Ishikawa (cell line): ENCODE results near the gene CHAF1A.

Experiments used
- CEBPB ChIP-seq: IDR thresholded peaks from 2 replicates; pipeline ENCODE4 v1.6.1; 2012
- CREB1 ChIP-seq: IDR thresholded peaks from 2 replicates; pipeline ENCODE4 v1.6.1; 2012; ENCODE audit warnings: low read depth
- EGR1 ChIP-seq: IDR thresholded peaks from 2 replicates; pipeline ENCODE4 v1.6.1; 2012
- EP300 ChIP-seq: IDR thresholded peaks from 2 replicates; pipeline ENCODE4 v1.6.1; 2012; ENCODE audit warnings: borderline replicate concordance
- FOXM1 ChIP-seq: IDR thresholded peaks from 2 replicates; pipeline ENCODE4 v1.6.1; 2012; ENCODE audit warnings: low read depth, borderline replicate concordance
- MAX ChIP-seq: IDR thresholded peaks from 2 replicates; pipeline ENCODE4 v1.6.1; 2012
- NFIC ChIP-seq: IDR thresholded peaks from 2 replicates; pipeline ENCODE4 v1.6.1; 2012
- RAD21 ChIP-seq: IDR thresholded peaks from 2 replicates; pipeline ENCODE4 v1.6.1; 2012; ENCODE audit warnings: low read depth
- TAF1 ChIP-seq: IDR thresholded peaks from 2 replicates; pipeline ENCODE4 v1.6.1; 2012; ENCODE audit warnings: low read depth, mild to moderate bottlenecking
- TCF12 ChIP-seq: IDR thresholded peaks from 2 replicates; pipeline ENCODE4 v1.6.1; 2012; ENCODE audit warnings: low read depth
- TEAD4 ChIP-seq: IDR thresholded peaks from 2 replicates; pipeline ENCODE4 v1.6.1; 2012
- YY1 ChIP-seq: IDR thresholded peaks from 2 replicates; pipeline ENCODE4 v1.6.1; 2012; ENCODE audit warnings: low read depth
- ZBTB7A ChIP-seq: IDR thresholded peaks from 2 replicates; pipeline ENCODE4 v1.6.1; 2012; ENCODE audit warnings: low read depth
- TF ChIP-seq, protein P1 (sequence below): IDR thresholded peaks from 2 replicates; pipeline ENCODE4 v1.6.1; 2012; ENCODE audit warnings: low read depth, mild to moderate bottlenecking
- TF ChIP-seq, protein P2 (sequence below): IDR thresholded peaks from 2 replicates; pipeline ENCODE4 v1.6.1; 2012

CHAF1A gene

GRCh38 chr19:4434391-4434790, 32.0 kb downstream of the CHAF1A start:
- no peak for TF ChIP-seq TCF12
- TF ChIP-seq FOXM1, result no peak

- TF ChIP-seq CREB1, result no peak
- no peak for TF ChIP-seq TCF12
- no peak for TF ChIP-seq TAF1
- TF ChIP-seq, protein P1, sequence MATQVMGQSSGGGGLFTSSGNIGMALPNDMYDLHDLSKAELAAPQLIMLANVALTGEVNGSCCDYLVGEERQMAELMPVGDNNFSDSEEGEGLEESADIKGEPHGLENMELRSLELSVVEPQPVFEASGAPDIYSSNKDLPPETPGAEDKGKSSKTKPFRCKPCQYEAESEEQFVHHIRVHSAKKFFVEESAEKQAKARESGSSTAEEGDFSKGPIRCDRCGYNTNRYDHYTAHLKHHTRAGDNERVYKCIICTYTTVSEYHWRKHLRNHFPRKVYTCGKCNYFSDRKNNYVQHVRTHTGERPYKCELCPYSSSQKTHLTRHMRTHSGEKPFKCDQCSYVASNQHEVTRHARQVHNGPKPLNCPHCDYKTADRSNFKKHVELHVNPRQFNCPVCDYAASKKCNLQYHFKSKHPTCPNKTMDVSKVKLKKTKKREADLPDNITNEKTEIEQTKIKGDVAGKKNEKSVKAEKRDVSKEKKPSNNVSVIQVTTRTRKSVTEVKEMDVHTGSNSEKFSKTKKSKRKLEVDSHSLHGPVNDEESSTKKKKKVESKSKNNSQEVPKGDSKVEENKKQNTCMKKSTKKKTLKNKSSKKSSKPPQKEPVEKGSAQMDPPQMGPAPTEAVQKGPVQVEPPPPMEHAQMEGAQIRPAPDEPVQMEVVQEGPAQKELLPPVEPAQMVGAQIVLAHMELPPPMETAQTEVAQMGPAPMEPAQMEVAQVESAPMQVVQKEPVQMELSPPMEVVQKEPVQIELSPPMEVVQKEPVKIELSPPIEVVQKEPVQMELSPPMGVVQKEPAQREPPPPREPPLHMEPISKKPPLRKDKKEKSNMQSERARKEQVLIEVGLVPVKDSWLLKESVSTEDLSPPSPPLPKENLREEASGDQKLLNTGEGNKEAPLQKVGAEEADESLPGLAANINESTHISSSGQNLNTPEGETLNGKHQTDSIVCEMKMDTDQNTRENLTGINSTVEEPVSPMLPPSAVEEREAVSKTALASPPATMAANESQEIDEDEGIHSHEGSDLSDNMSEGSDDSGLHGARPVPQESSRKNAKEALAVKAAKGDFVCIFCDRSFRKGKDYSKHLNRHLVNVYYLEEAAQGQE, result no peak
Observed at GRCh38 chr19:4436231-4436630, 33.8 kb downstream of the CHAF1A start.

- no peak for TF ChIP-seq TCF12
- no peak for TF ChIP-seq EP300
- no peak for TF ChIP-seq NFIC
- no peak for TF ChIP-seq EGR1
- TF ChIP-seq MAX, result no peak
- no peak for TF ChIP-seq ZBTB7A
- TF ChIP-seq CREB1, result no peak
Observed at GRCh38 chr19:4437103-4437502, 34.7 kb downstream of the CHAF1A start.

DNA sequence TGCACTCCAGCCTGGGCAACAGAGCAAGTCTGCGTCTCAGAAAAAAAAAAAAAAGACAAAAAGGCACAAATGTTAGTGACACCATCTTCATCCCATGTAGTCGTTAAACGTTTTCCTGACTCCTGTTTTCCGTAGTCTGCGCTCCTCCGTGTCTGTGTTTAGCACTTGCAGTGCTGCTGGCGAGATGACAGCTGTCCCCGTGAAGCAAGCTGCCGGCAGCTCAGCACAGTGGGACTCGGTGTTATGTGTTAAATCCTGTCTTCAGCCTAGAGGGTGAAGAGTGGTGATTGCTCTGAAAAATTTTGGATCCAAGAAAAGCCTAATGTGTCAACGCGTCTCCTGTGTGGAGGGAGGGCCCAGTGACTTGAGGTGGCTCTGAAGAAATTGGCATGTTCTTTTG, 36.8 kb downstream of the CHAF1A start:
- TF ChIP-seq, protein P2, sequence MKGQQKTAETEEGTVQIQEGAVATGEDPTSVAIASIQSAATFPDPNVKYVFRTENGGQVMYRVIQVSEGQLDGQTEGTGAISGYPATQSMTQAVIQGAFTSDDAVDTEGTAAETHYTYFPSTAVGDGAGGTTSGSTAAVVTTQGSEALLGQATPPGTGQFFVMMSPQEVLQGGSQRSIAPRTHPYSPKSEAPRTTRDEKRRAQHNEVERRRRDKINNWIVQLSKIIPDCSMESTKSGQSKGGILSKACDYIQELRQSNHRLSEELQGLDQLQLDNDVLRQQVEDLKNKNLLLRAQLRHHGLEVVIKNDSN, result no peak
- no peak for TF ChIP-seq EGR1
- TF ChIP-seq MAX, result no peak
- TF ChIP-seq NFIC, result no peak
- TF ChIP-seq CREB1, result no peak
- TF ChIP-seq CEBPB, result no peak
- TF ChIP-seq EP300, result no peak
- no peak for TF ChIP-seq TCF12
- TF ChIP-seq TEAD4, result no peak
- TF ChIP-seq TAF1, result no peak
- TF ChIP-seq RAD21, result no peak
- TF ChIP-seq, protein P1, result no peak
- no peak for TF ChIP-seq FOXM1
- TF ChIP-seq YY1, result no peak
- no peak for TF ChIP-seq ZBTB7A

GRCh38 chr19:4441994-4442818, 39.8 kb downstream of the CHAF1A start:
- TF ChIP-seq TCF12, result no peak
- peak; percentile 13; the same call in 1 of the 2 replicates for TF ChIP-seq EGR1
- TF ChIP-seq, protein P1, result no peak

DNA sequence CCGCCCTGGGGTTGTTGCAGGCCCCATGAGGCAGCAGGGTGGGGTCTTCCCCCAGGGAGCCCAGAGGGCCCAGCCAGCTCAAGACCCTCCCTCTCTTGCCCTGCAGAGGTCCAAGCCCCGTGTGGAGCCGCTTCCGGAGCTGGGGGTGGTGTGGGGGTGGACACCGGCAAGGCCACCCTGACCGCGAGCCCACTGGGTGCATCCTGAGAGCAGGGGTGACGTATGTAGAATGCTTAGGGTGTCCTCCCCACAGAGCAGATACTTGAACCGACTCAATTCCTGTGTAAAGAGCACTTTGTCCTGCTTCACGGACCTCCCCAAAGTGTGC, 40.3 kb downstream of the CHAF1A start:
- TF ChIP-seq, protein P1, result no peak
- TF ChIP-seq YY1 (no peak), TCF12 (no peak), EP300 (no peak), EGR1 (no peak), ZBTB7A (no peak), RAD21 (no peak), FOXM1 (no peak), MAX (no peak), NFIC (no peak), CEBPB (no peak), CREB1 (no peak), TEAD4 (no peak), TAF1 (no peak)
- TF ChIP-seq, protein P2, result no peak
